Neuronal stem cell (in vitro differentiated cells): ENCODE measurements around the gene PDE1A.

Experiments
- DNase-seq: peaks from one replicate; pipeline ENCODE4 v3.0.0-alpha.2; 2013; ENCODE audit warnings: low spot score
- H2AFZ ChIP-seq: one replicate; pipeline ENCODE4 v1.6.1; 2013; ENCODE audit warnings: mild to moderate bottlenecking, low read length, inconsistent platforms
- H2AK5ac ChIP-seq: 2 replicates; pipeline ENCODE4 v1.6.1; 2013; ENCODE audit warnings: low read depth, mild to moderate bottlenecking, inconsistent platforms, low read length, moderate library complexity, mixed read lengths
- H2BK120ac ChIP-seq: 2 replicates; pipeline ENCODE4 v1.6.1; 2013; ENCODE audit warnings: low read depth, mild to moderate bottlenecking, inconsistent platforms, low read length, moderate library complexity, mixed read lengths
- H2BK12ac ChIP-seq: one replicate; pipeline ENCODE4 v1.6.1; 2013; ENCODE audit warnings: low read length, inconsistent platforms
- H2BK15ac ChIP-seq: 2 replicates; pipeline ENCODE4 v1.6.1; 2013; ENCODE audit warnings: mild to moderate bottlenecking, low read length, inconsistent platforms, mixed read lengths
- H2BK5ac ChIP-seq: one replicate; pipeline ENCODE4 v1.6.1; 2013; ENCODE audit warnings: inconsistent platforms, mild to moderate bottlenecking, low read length, moderate library complexity
- H3K14ac ChIP-seq: one replicate; pipeline ENCODE4 v1.6.1; 2013; ENCODE audit warnings: low read length, inconsistent platforms
- H3K18ac ChIP-seq: 2 replicates; pipeline ENCODE4 v1.6.1; 2013; ENCODE audit warnings: low read length, inconsistent platforms
- H3K23ac ChIP-seq: 2 replicates; pipeline ENCODE4 v1.6.1; 2013; ENCODE audit warnings: low read depth, mild to moderate bottlenecking, mixed read lengths, low read length, inconsistent platforms; ENCODE audit not compliant: poor library complexity
- H3K27ac ChIP-seq: replicated peaks from 3 replicates; pipeline ENCODE4 v1.5.1; 2013; ENCODE audit warnings: low read length, inconsistent platforms
- H3K27me3 ChIP-seq, 3 experiments: 2 replicates each; pipeline ENCODE4 v1.6.1; 2013; ENCODE audit warnings: low read length in 3 of 3, mild to moderate bottlenecking in 2 of 3, inconsistent platforms in 1 of 3, low read depth in 1 of 3, mixed read lengths in 1 of 3, moderate library complexity in 1 of 3; ENCODE audit not compliant: control insufficient read depth in 3 of 3, insufficient read depth in 3 of 3
- H3K36me3 ChIP-seq, 2 donors: replicated peaks in 1 of 2; 2 replicates each; pipeline ENCODE4 v1.6.1; 2013; ENCODE audit warnings: low read length in 2 of 2; ENCODE audit not compliant: control insufficient read depth in 2 of 2, insufficient read depth in 2 of 2
- H3K4ac ChIP-seq: 2 replicates; pipeline ENCODE4 v1.6.1; 2013; ENCODE audit warnings: inconsistent platforms, mild to moderate bottlenecking, low read length, moderate library complexity
- H3K4me1 ChIP-seq, 2 donors: 1 replicate in 1 of 2; 2 replicates in 1 of 2; pipeline ENCODE4 v1.6.1; 2013; ENCODE audit warnings: low read length in 2 of 2, low read depth in 1 of 2; ENCODE audit not compliant: control insufficient read depth in 2 of 2, insufficient read depth in 1 of 2
- H3K4me2 ChIP-seq: one replicate; pipeline ENCODE4 v1.6.1; 2013; ENCODE audit warnings: mild to moderate bottlenecking, low read length, inconsistent platforms; ENCODE audit not compliant: insufficient read depth, poor library complexity, severe bottlenecking
- H3K4me3 ChIP-seq, 2 donors: 2 replicates each; pipeline ENCODE4 v1.5.1; 2013; ENCODE audit warnings: low read length in 2 of 2, mild to moderate bottlenecking in 2 of 2, inconsistent platforms in 1 of 2, moderate library complexity in 1 of 2
- H3K79me1 ChIP-seq: one replicate; pipeline ENCODE4 v1.6.1; 2013; ENCODE audit warnings: low read depth, mild to moderate bottlenecking, inconsistent platforms, low read length, moderate library complexity
- H3K9ac ChIP-seq: one replicate; pipeline ENCODE4 v1.6.1; 2013; ENCODE audit warnings: mild to moderate bottlenecking, low read depth, low read length, inconsistent platforms; ENCODE audit not compliant: poor library complexity
- H3K9me3 ChIP-seq, 2 donors: replicated peaks in 1 of 2; 2 replicates each; pipeline versions ENCODE3 to v1.6.1; 2013; ENCODE audit warnings: low read length in 2 of 2, mild to moderate bottlenecking in 2 of 2, inconsistent platforms in 1 of 2, low read depth in 1 of 2, mixed read lengths in 1 of 2, moderate library complexity in 1 of 2; ENCODE audit not compliant: control insufficient read depth in 2 of 2, insufficient read depth in 1 of 2
- H4K8ac ChIP-seq: one replicate; pipeline ENCODE4 v1.6.1; 2013; ENCODE audit warnings: low read depth, mild to moderate bottlenecking, inconsistent platforms, low read length, moderate library complexity
- H4K91ac ChIP-seq: one replicate; pipeline ENCODE4 v1.6.1; 2013; ENCODE audit warnings: low read length, low read depth, mild to moderate bottlenecking, inconsistent platforms; ENCODE audit not compliant: poor library complexity
- WGBS, 2 donors: extraction: QIAGEN DNeasy Blood & Tissue Kit; methylation state at CpG; one replicate each; pipeline ENCODE4 v1.1.7; 2013; ENCODE audit warnings: missing lambda C conversion rate in 2 of 2, mixed read lengths in 1 of 2; ENCODE audit not compliant: insufficient read length in 2 of 2, insufficient replicate concordance in 1 of 2; ENCODE audit errors: extremely low coverage in 2 of 2; 5-methylcytosine and 5-hydroxymethylcytosine counted together

Gene PDE1A

DNA sequence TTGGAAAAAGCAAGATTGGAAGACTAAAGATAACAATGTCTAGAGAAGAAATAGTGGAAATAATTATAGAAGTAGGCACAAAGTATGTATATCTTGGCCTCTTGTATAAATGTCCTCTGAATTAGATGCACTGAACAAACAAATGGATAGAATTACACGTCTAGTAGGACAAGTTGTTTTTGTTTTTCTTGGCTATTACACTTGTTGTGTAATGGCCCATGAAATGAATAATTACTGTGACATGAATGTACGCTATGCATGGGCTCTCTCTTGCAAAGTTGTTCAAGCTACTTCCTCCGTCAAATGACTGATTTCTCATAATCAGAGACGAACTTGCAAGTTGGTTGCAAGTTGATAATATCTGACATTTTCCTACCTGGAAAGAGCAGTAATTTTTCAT is 126.2 kb downstream of the PDE1A start:
- no peaks in the 10 kb centered on the region for H3K9me3 ChIP-seq
- no peak overlapping the region for H2BK5ac ChIP-seq
- H3K18ac ChIP-seq = no peak overlapping the region
- no peak for DNase-seq
- no CpG with 5 or more reads among the region's 4 CpGs for WGBS, 2 donors
- no peaks in the 10 kb centered on the region for H3K4me1 ChIP-seq
- H3K4me2 ChIP-seq = no peak overlapping the region
- H3K27ac ChIP-seq = no peak overlapping the region
- no peak overlapping the region for H3K4me3 ChIP-seq
- H2BK120ac ChIP-seq = no peak overlapping the region
- H3K4ac ChIP-seq = no peak overlapping the region
- no peak overlapping the region for H4K91ac ChIP-seq
- no peak overlapping the region for H2AFZ ChIP-seq
- no peaks in the 10 kb centered on the region for H3K79me1 ChIP-seq
- H4K8ac ChIP-seq = no peak overlapping the region
- no peak overlapping the region for H2AK5ac ChIP-seq
- H2BK12ac ChIP-seq = no peak overlapping the region
- H3K9ac ChIP-seq = no peak overlapping the region
- H3K27me3 ChIP-seq = no peaks in the 10 kb centered on the region
- no peak overlapping the region for H3K14ac ChIP-seq
- H3K23ac ChIP-seq = no peak overlapping the region
- H2BK15ac ChIP-seq = no peak overlapping the region
- no peaks in the 10 kb centered on the region for H3K36me3 ChIP-seq

GRCh38 chr2:182299632-182300031 is 127.2 kb downstream of the PDE1A start:
- H3K4me3 ChIP-seq = no peak overlapping the region
- no peak overlapping the region for H2BK15ac ChIP-seq
- H3K36me3 ChIP-seq = no peaks in the 10 kb centered on the region
- H3K23ac ChIP-seq = no peak overlapping the region
- H3K9me3 ChIP-seq = no peaks in the 10 kb centered on the region
- no peak overlapping the region for H2AK5ac ChIP-seq
- no peak overlapping the region for H2BK12ac ChIP-seq
- no peak for DNase-seq
- H3K9ac ChIP-seq = no peak overlapping the region
- H4K8ac ChIP-seq = no peak overlapping the region
- no peaks in the 10 kb centered on the region for H3K79me1 ChIP-seq
- H4K91ac ChIP-seq = no peak overlapping the region
- no peaks in the 10 kb centered on the region for H3K4me1 ChIP-seq
- no peak overlapping the region for H3K27ac ChIP-seq
- no peak overlapping the region for H3K18ac ChIP-seq
- no peak overlapping the region for H2AFZ ChIP-seq
- no peak overlapping the region for H2BK120ac ChIP-seq
- H3K27me3 ChIP-seq = no peaks in the 10 kb centered on the region
- H2BK5ac ChIP-seq = no peak overlapping the region
- no peak overlapping the region for H3K4ac ChIP-seq
- H3K14ac ChIP-seq = no peak overlapping the region
- no CpG with 5 or more reads among the region's 3 CpGs for WGBS, 2 donors
- no peak overlapping the region for H3K4me2 ChIP-seq

DNA sequence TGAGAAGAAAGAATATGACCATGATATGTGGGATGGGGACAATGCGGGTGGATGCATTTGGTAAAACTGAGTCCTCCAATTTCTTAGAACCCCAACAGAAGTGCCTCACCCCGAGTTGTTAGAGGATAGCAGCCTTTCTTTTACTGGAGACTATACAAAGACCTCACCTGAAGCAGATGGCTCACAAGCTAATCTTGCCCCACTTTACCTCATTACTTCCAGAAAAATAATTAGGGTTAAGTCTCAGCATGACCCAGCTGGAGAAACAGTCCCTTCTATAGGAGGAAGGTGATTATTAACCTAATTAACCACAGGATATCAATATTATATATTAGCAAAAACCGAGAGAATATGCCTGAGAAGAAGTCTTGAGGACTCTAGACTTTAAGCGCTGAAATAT is 128.4 kb downstream of the PDE1A start:
- Histone ChIP-seq H2BK5ac (no peak overlapping the region), H4K8ac (no peak overlapping the region), H3K36me3 (no peaks in the 10 kb centered on the region), H3K18ac (no peak overlapping the region), H3K4ac (no peak overlapping the region), H2AFZ (no peak overlapping the region), H3K4me3 (no peak overlapping the region), H2AK5ac (no peak overlapping the region), H2BK120ac (no peak overlapping the region), H3K4me1 (no peaks in the 10 kb centered on the region), H2BK12ac (no peak overlapping the region), H3K9ac (no peak overlapping the region), H3K23ac (no peak overlapping the region), H3K9me3 (no peaks in the 10 kb centered on the region), H3K4me2 (no peak overlapping the region), H3K79me1 (no peaks in the 10 kb centered on the region), H3K27me3 (no peaks in the 10 kb centered on the region), H2BK15ac (no peak overlapping the region), H3K14ac (no peak overlapping the region), H3K27ac (no peak overlapping the region), H4K91ac (no peak overlapping the region)
- no peak for DNase-seq
- no CpG with 5 or more reads among the region's 4 CpGs for WGBS, 2 donors

GRCh38 chr2:182291296-182291695 is 135.5 kb downstream of the PDE1A start:
- Histone ChIP-seq H3K4me1 (no peaks in the 10 kb centered on the region), H2AFZ (no peak overlapping the region), H3K4me2 (no peak overlapping the region), H3K36me3 (no peaks in the 10 kb centered on the region), H3K4me3 (no peak overlapping the region), H3K27me3 (no peaks in the 10 kb centered on the region), H2BK15ac (no peak overlapping the region), H2BK120ac (no peak overlapping the region), H3K9me3 (no peaks in the 10 kb centered on the region), H2AK5ac (no peak overlapping the region), H2BK12ac (no peak overlapping the region), H3K79me1 (no peaks in the 10 kb centered on the region), H3K23ac (no peak overlapping the region), H3K14ac (no peak overlapping the region), H4K8ac (no peak overlapping the region), H3K4ac (no peak overlapping the region), H2BK5ac (no peak overlapping the region), H3K27ac (no peak overlapping the region), H3K9ac (no peak overlapping the region), H4K91ac (no peak overlapping the region), H3K18ac (no peak overlapping the region)
- DNase-seq = no peak
- WGBS, 2 donors = no CpG with 5 or more reads among the region's 1 CpG
